Mucosa of stomach (tissue), 1 donor: ENCODE results near the gene MEGF8.

Experiments used
- H3K27me3 ChIP-seq: one replicate; pipeline ENCODE4 v1.7.0; 2013; ENCODE audit warnings: mild to moderate bottlenecking, low read length; ENCODE audit not compliant: control insufficient read depth, insufficient read depth
- H3K36me3 ChIP-seq: one replicate; pipeline ENCODE4 v1.7.0; 2013; ENCODE audit warnings: low read length; ENCODE audit not compliant: control insufficient read depth, insufficient read depth
- H3K4me1 ChIP-seq: one replicate; pipeline ENCODE4 v1.7.0; 2013; ENCODE audit warnings: mild to moderate bottlenecking, low read length; ENCODE audit not compliant: control insufficient read depth, insufficient read depth
- H3K4me3 ChIP-seq: one replicate; pipeline ENCODE4 v1.7.0; 2013; ENCODE audit warnings: low read length
- H3K9ac ChIP-seq: one replicate; pipeline ENCODE4 v1.7.0; 2013; ENCODE audit warnings: mild to moderate bottlenecking, low read length, moderate library complexity
- H3K9me3 ChIP-seq: one replicate; pipeline ENCODE4 v1.7.0; 2013; ENCODE audit warnings: mild to moderate bottlenecking, low read length, moderate library complexity; ENCODE audit not compliant: control insufficient read depth
- donor health status: Pancreatic carcinoma.

The MEGF8 gene

GRCh38 chr19:42295831-42296525 lies 29.5 kb upstream of the MEGF8 start:
- Histone ChIP-seq H3K9ac (no peak overlapping the region), H3K4me3 (no peak overlapping the region), H3K27me3 (no peaks in the 10 kb centered on the region), H3K4me1 (no peaks in the 10 kb centered on the region), H3K36me3 (no peaks in the 10 kb centered on the region), H3K9me3 (no peaks in the 10 kb centered on the region)

GRCh38 chr19:42297039-42297438 lies 28.4 kb upstream of the MEGF8 start:
- no peaks in the 10 kb centered on the region for H3K36me3 ChIP-seq
- no peaks in the 10 kb centered on the region for H3K9me3 ChIP-seq

GRCh38 chr19:42301646-42302203 lies 23.7 kb upstream of the MEGF8 start, which contains the start of gene PRR19:
TSS of gene PRR19 (plus strand) at chr19:42302132. CDS start at chr19:42309585, 7,453 bp downstream.
- H3K4me1 ChIP-seq, result peaks cover 18% of the 10 kb centered on the region
- H3K27me3 ChIP-seq, result no peaks in the 10 kb centered on the region
- H3K9me3 ChIP-seq, result no peaks in the 10 kb centered on the region
- H3K36me3 ChIP-seq, result no peaks in the 10 kb centered on the region
- peak within 1 kb of the TSS; percentile 74 for H3K4me3 ChIP-seq
- H3K9ac ChIP-seq, result peak within 1 kb of the TSS; percentile 55

More at GRCh38 chr19:42297039-42297438, 28.4 kb upstream of the MEGF8 start:
- H3K4me1 ChIP-seq, result peaks cover 10% of the 10 kb centered on the region
- no peaks in the 10 kb centered on the region for H3K27me3 ChIP-seq
- no peak overlapping the region for H3K9ac ChIP-seq
- H3K4me3 ChIP-seq, result no peak overlapping the region

GRCh38 chr19:42303101-42303464 lies 22.4 kb upstream of the MEGF8 start:
- Histone ChIP-seq H3K9ac (no peak overlapping the region), H3K4me3 (peak overlapping the region; percentile 18), H3K9me3 (no peaks in the 10 kb centered on the region), H3K27me3 (no peaks in the 10 kb centered on the region), H3K36me3 (no peaks in the 10 kb centered on the region), H3K4me1 (peaks cover 18% of the 10 kb centered on the region)

- no peak overlapping the region for H3K9ac ChIP-seq
Measured at GRCh38 chr19:42303876-42304275, 21.6 kb upstream of the MEGF8 start.

GRCh38 chr19:42306646-42307045 lies 18.8 kb upstream of the MEGF8 start:
- Histone ChIP-seq H3K9ac (no peak overlapping the region), H3K9me3 (no peaks in the 10 kb centered on the region), H3K36me3 (no peaks in the 10 kb centered on the region), H3K27me3 (no peaks in the 10 kb centered on the region), H3K4me1 (peaks cover 13% of the 10 kb centered on the region), H3K4me3 (no peak overlapping the region)

More at GRCh38 chr19:42303876-42304275, 21.6 kb upstream of the MEGF8 start:
- H3K36me3 ChIP-seq, result no peaks in the 10 kb centered on the region
- no peak overlapping the region for H3K4me3 ChIP-seq
- no peaks in the 10 kb centered on the region for H3K27me3 ChIP-seq
- H3K9me3 ChIP-seq, result no peaks in the 10 kb centered on the region
- H3K4me1 ChIP-seq, result peaks cover 18% of the 10 kb centered on the region

GRCh38 chr19:42309686-42310085 lies 15.7 kb upstream of the MEGF8 start:
- peaks cover 8% of the 10 kb centered on the region for H3K4me1 ChIP-seq
- no peaks in the 10 kb centered on the region for H3K36me3 ChIP-seq
- no peak overlapping the region for H3K9ac ChIP-seq
- H3K4me3 ChIP-seq, result no peak overlapping the region
- peaks cover 24% of the 10 kb centered on the region for H3K27me3 ChIP-seq
- no peaks in the 10 kb centered on the region for H3K9me3 ChIP-seq

GRCh38 chr19:42311657-42312056 lies 13.8 kb upstream of the MEGF8 start:
- peaks cover 28% of the 10 kb centered on the region for H3K27me3 ChIP-seq
- H3K4me1 ChIP-seq, result peaks cover 8% of the 10 kb centered on the region
- no peaks in the 10 kb centered on the region for H3K36me3 ChIP-seq
- H3K9ac ChIP-seq, result no peak overlapping the region
- H3K9me3 ChIP-seq, result no peaks in the 10 kb centered on the region
- H3K4me3 ChIP-seq, result no peak overlapping the region

- no peaks in the 10 kb centered on the region for H3K9me3 ChIP-seq
- H3K27me3 ChIP-seq, result peaks cover 32% of the 10 kb centered on the region
- H3K4me1 ChIP-seq, result peaks cover 8% of the 10 kb centered on the region
- H3K4me3 ChIP-seq, result no peak overlapping the region
- H3K9ac ChIP-seq, result peak overlapping the region; percentile 40
- H3K36me3 ChIP-seq, result no peaks in the 10 kb centered on the region
Measured at GRCh38 chr19:42312370-42312769, 13.1 kb upstream of the MEGF8 start.

- peaks cover 32% of the 10 kb centered on the region for H3K27me3 ChIP-seq
- H3K9me3 ChIP-seq, result no peaks in the 10 kb centered on the region
- H3K36me3 ChIP-seq, result no peaks in the 10 kb centered on the region
- peak within 1 kb of the TSS; percentile 40 for H3K9ac ChIP-seq
- no peak within 1 kb of the TSS for H3K4me3 ChIP-seq
- H3K4me1 ChIP-seq, result peaks cover 8% of the 10 kb centered on the region
Measured at GRCh38 chr19:42313096-42313839, 12.2 kb upstream of the MEGF8 start, which contains the start of gene TMEM145. TSS of gene TMEM145 (plus strand) at chr19:42313309. CDS start at chr19:42313377, 68 bp downstream.

- H3K4me3 ChIP-seq, result no peak overlapping the region
- H3K36me3 ChIP-seq, result no peaks in the 10 kb centered on the region
- no peak overlapping the region for H3K9ac ChIP-seq
- peaks cover 8% of the 10 kb centered on the region for H3K4me1 ChIP-seq
- no peaks in the 10 kb centered on the region for H3K9me3 ChIP-seq
- peaks cover 32% of the 10 kb centered on the region for H3K27me3 ChIP-seq
Measured at GRCh38 chr19:42313840-42314755, 11.3 kb upstream of the MEGF8 start.
